GM18520 (cell line): ENCODE results near the gene ABCC1.
"Not testable (repeated sequence)": the region's sequence is repeated elsewhere in the genome, so short reads cannot be mapped to it uniquely, and the experiment has no call there.

ENCODE experiments used
- ATAC-seq: cut with Tn5 transposase; IDR thresholded peaks from one replicate; pipeline ENCODE4 v1.9.1; 2021; ENCODE audit not compliant: unreplicated experiment

The ABCC1 gene

DNA sequence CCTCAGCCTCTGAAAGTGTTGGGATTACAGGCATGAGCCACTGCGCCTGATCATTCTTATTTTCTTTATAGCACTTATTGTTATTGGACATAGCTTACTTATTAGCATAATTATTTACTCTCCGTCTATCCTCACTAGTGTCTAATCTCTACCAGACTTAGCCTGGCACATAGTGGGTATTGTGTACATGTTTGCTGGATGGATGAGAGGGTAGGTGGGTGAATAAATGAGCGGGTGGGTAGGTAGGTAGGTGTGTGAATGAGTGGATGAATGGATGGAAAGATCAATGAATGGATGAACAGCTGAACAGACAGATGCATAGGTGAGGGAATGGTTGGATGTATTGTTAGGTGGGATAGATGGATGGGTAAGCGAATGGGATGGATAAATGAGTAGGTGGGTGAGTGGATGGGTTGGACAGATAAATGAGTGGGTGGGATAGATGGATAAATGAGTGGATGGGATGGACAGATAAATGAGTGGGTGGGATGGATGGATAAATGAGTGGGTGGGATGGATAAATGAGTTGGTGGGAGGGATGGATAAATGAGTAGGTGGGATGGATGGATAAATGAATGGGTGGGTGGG lies 222.0 kb downstream of the ABCC1 start:
- no peak for ATAC-seq

DNA sequence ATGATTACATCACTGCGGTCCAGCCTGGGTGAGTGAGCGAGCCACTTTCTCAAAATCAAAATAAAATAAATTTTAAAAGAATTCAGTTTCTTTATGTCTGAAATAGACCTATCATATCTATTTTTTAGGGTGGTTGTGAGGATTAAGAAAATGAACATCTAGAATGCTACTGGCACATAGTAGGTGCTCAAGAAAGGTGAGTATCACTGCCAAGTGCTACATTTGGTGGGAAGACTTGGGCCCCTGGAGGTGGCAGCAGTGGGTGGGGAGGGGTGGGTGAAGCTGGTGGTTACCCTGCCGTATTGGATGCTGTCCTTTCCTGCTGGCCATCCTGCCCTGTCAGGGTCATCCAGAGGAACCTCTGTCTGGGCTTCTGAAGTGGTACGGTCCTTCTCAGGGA lies 223.6 kb downstream of the ABCC1 start:
- ATAC-seq: no peak

DNA sequence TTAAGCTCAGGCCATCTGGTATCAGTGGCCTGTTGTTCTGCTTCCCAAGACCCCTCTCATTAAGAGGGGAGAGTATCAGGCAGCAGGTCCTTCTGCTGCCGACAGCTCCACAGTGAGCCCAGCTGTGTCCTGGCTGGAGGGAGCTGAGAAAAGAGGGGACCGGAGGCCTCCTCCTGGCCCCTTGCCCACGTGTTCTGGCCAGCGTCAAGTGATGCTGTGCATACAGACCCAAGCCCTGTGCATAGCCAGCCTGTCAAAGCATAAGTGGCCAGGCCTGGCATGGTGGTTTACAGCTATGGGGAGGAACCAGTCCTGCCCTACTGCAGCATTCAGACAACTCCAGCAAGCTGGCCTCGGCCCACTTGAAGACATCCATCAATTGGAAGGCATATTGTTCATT lies 225.9 kb downstream of the ABCC1 start:
- ATAC-seq: no peak

DNA sequence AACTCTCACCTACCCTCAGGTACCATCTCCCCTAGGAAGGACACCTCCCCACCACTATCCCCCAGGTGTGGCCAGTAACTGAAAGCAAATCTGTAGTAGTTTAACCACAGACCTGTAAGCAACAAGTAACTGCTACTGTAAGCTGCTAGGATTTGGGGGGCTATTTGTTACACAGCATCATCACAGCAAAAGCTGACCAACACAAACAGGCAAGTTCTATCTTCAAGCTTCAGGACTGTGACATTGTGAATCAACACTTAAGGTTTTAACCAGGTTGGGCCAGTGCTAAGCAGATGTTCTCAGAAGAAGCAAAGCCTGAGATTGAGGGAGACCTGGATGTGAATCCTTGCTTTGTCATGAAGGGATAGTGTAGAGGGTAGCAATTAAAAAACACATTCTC lies 226.9 kb downstream of the ABCC1 start:
- ATAC-seq: no peak

DNA sequence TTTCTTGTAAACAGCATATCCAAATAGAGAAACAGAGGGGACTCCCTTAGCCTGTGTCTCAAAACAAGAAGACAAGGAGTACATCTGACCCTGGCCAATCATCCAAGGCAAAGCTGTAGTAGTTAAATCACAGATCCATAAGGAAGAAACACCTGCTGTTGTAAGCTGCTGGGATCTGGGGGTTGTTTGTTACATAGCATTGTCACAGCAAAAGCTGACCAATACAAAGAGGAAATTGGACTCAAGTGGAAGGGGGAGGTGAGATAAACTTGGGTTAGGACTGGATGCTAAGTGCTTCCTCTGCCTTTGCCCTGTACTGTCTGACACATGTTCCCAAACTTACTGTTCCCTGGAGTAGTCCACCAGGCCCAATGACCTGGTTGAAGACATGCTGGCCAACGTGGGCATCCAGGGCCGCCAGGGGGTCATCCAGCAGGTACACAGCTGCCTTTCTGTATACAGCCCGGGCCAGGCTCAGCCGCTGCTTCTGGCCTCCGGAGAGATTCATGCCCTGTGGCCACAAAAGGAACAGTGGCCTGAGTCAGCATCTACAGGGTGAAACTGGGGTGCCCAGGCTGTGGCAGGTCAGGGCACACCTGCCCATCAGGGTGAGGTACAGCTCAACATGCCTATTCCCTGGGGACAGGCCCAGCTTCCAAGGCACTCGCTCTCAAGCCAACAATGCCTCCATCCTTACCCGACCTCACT lies 229.2 kb downstream of the ABCC1 start:
- ATAC-seq: no peak

DNA sequence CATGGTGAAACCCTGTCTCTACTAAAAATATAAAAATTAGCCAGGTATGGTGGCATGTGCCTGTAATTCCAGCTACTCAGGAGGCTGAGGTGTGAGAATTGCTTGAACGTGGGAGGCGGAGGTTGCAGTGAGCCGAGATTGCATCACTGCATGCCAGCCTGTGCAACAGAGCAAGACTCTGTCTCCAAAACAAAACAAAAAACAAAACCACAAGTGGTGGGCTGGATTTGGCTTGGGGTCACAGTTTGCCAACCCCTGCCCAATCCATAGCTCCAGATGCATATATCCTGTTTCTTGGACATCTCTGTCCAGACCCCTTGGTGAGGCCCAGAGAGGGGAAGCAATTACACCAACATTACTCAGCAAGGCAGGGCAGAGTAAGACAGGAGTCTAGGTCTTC lies 232.3 kb downstream of the ABCC1 start:
- ATAC-seq: not testable (repeated sequence)

DNA sequence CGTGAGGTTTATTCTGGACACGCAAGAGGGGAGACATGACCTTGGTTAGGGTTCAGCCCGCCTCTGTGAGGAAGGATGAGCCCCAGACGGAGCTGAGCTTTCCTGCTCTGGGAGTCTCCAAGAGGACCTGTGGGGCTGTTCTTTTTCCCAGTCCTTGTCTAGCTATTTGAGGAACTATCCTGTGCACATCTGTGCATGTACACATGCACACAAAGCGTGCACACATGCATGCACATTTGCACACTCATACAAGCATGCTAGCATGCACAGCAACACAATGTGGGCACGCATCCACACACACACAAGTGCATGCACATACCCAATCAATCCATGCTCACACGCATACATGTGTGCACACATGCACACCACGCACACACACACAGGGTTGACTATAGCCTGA lies 233.5 kb downstream of the ABCC1 start:
- no peak for ATAC-seq

DNA sequence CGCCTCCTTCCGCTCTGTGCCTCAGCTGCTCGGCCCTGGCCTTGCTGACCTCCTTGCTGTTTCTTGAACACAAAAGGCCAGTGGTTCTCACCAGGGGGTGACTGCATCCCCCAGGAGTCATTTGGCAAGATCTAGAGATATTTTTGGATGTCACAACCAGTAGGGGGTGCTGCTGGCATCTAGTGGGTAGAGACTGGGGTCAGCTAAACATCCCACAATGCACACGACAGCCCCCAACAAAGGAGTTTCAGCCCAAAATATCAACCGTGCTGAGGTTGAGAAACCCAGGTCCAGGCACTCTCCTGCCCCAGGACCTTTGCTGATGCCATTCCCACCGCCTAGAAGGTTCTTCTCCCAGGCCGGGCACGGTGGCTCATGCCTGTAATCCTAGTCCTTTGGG lies 234.1 kb downstream of the ABCC1 start:
- no peak for ATAC-seq

DNA sequence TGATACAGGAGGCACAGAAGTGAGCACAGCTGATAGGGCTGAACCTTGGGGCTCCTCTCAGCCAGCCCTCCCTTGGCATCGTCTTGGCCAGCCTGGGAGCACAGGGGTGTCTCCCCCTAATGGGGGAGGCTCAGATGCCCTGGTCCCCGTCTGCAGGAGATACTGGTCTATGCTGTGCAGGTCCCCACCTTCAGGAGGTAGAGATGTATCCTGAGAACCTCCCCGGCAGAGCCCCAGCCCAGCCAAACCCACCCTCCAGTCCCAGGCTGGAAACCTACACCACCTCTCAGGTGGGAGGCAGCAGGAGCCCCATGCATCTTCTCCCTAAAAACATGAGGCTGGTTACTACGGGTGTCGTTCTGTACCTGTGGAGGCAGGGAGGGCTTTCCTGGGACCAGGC lies 235.2 kb downstream of the ABCC1 start:
- ATAC-seq: no peak

DNA sequence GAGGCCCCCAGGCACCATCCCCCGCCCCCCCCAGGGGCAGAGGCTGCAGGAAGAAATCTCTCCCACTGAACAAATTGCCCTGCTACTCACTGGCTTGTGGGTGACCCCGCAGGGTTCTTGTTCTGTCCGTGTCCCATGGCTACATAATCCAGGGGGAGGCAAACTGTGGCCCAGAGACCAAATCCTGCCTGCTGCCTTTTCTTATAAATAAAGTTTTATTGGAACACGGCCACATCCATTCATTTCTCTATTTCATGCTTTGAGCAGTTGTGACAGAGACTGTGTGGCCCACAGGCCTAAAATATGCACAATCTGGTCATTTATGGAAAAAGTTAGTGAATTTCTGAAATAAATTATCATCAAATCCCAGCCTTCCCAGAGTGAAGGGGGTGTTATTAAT lies 235.7 kb downstream of the ABCC1 start:
- ATAC-seq: no peak

DNA sequence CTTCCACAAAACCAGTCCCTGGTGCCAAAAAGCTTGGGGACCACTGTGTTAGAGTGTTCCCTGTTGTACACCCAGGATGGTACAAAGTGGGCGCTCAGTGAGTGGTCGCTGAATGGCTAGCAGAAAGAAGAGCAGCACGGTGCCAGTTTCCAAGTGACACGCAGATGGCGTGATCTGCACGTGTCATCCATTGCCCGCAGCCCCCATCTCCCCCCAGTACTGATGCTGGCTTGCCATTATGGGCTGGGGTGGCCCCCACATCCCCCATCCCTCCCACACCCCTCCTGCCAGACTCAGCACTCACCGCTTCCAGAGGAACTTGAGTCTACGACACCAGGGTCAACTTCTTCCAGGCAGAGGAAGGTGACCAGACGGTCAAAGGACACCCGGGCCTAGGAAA lies 237.4 kb downstream of the ABCC1 start:
- ATAC-seq: no peak

DNA sequence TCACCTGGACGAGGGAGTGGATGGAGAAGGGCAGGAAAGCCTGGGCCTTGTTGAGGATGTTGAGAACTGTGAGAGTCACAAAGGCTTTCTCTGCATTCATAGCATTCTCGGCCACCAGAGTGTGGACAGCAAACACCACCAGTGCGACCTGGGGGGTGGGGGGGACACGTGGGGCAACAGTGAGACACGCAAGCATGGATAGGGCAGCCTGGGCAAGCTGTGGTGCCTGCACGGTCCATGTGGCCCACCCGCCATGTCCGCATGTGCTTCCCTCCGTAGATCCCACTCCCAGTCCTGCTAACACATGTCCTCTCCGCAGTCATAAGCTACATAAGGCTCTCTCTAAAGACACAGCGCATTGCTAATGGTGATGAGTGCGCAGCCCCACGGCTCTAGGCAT lies 239.4 kb downstream of the ABCC1 start:
- no peak for ATAC-seq

DNA sequence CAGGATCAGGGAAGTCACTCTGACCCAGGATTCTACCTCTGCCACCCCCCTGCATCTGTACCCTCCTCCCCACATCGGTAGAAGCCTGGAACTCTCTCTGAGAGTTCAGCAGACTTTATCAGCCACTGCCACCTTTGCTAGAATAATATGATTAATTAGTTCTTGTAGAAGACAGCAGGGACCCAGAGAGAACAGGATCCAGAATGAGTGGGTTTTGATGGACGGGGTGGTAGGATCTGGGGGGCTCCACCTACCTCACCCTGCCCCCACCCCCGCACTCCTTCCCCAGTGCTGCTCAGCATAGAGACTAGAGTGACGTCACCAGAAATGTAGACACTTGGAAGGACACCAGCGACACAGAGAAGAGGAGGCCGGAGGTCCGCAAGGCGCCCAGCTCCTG lies 240.4 kb downstream of the ABCC1 start:
- no peak for ATAC-seq

DNA sequence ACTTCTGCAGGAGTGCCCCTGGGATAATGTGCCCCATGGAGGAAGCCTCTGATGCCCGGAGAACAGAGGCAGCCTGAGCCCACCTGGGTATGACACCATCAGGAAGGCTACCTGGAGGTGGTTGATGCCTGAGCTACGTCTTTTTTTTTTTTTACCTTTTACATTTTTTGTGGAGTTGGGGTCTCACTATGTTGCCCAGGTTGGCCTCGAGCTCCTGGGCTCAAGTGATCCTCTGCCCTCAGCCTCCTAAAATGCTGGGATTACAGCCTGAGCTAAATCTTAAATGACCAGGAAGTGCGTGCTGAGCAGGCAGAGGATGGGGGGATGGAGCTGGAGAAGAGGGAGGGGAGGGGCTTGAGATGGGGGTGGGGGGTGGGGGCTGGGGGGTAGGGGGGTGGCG lies 241.1 kb downstream of the ABCC1 start:
- no peak for ATAC-seq

DNA sequence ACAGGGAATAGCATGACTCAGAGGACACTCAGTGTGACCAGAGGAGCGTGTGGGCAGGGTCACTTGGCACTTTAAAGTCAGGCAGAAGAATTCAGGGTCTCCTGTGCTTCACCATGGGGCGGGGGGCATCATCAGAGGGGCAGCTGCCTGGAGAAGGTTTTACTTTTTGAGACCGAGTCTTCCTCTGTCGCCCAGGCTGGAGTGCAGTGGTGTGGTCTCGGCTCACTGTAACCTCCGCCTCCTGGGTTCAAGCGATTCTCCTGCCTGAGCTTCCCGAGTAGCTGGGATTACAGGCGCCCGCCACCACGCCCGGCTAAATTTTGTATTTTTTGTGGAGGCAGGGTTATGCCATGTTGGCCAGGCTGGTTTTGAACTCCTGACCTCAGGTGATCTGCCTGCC lies 241.6 kb downstream of the ABCC1 start:
- not testable (repeated sequence) for ATAC-seq

DNA sequence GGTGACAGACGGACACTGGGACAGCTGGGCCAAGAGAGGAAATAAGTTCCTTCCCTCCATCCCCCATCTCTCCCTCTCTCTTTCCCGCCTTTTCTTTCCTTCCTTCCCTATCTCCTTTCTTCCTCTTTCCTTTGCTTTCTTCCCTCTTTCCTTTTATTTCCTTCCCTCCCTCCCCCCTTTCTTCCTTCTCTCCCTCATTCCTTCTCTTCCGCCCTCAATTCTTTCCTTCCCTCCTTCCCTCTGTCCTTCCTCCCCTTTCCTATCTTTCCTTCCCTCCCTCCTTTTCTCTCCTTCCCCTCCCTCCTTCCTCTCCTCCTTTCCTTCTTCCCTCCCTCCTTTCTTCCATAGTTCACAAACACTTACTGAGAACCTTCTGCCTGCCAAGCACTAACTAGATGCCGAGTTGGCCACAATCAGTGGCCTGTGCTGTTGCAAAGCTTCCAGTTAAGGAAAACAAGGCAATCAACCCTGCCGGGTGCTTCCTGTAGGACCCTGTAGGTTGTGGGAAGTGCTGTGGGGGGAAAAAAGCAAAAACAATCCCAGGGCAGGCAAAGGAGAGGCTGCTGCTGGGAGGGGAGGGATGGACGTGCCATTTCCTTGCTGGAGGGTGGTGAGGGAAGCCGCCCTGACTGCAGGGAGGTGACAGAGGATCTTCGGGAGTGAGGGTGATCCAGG lies 242.2 kb downstream of the ABCC1 start:
- ATAC-seq: no peak
